Measurements from ENCODE around the gene ASB4.
"Not testable (repeated sequence)": the region's sequence is repeated elsewhere in the genome, so short reads cannot be mapped to it uniquely, and the experiment has no call there.

GRCh38 chr7:95552010-95552926 is 66.5 kb downstream of the ASB4 start:
- TF ChIP-seq CTCF, POLR2A, EP300 (IDR thresholded peaks at IDR 0.05): not testable (repeated sequence)

Data from tibial nerve (tissue), 4 donors.